ENCODE results near the gene SGCE. TPM values are rescaled to one million over a fixed set of nuclear protein-coding genes. Genes with fewer than 3 reads are reported as not detected.

Gene SGCE
- total and polyA plus RNA-seq, 2 experiments from 2014 or later: 46.1 to 54.8 TPM

GRCh38 chr7:94687810-94688209 is 31.9 kb upstream of the SGCE start (continued):
- no peak for TF ChIP-seq CTCF (conservative IDR thresholded peaks at IDR 0.05; ENCODE audit: low read depth in 2 of 2)

GRCh38 chr7:94687076-94687475 is 31.1 kb upstream of the SGCE start:
- H3K9me2 ChIP-seq (ENCODE audit: insufficient read depth): no peaks in the 10 kb centered on the region
- no peaks in the 10 kb centered on the region for H3K4me1 ChIP-seq (ENCODE audit: insufficient read depth)
- no peaks in the 10 kb centered on the region for H3K4me1 Mint-ChIP-seq
- no peaks in the 10 kb centered on the region for H3K9me3 Mint-ChIP-seq
- ATAC-seq: no peak
- no peaks in the 10 kb centered on the region for H4K20me1 ChIP-seq (replicated peaks; ENCODE audit: insufficient read depth)
- no peaks in the 10 kb centered on the region for H3K79me2 ChIP-seq (replicated peaks; ENCODE audit: insufficient read depth)
- no peaks in the 10 kb centered on the region for H3F3A ChIP-seq (replicated peaks; ENCODE audit: low read depth)
- H3K4me3 Mint-ChIP-seq: no peak overlapping the region
- no peak overlapping the region for H2AFZ ChIP-seq
- H3K27me3 ChIP-seq (ENCODE audit: insufficient read depth): no peaks in the 10 kb centered on the region
- no peaks in the 10 kb centered on the region for H3K36me3 ChIP-seq (ENCODE audit: insufficient read depth)
- H3K27ac Mint-ChIP-seq: no peak overlapping the region
- H3K27ac ChIP-seq (ENCODE audit: low read depth): no peak overlapping the region
- H3K27me3 Mint-ChIP-seq (ENCODE audit: insufficient read depth, low read depth, poor library complexity): no peaks in the 10 kb centered on the region
- H3K36me3 Mint-ChIP-seq (ENCODE audit: low read depth): no peaks in the 10 kb centered on the region
- H3K4me2 ChIP-seq: no peak overlapping the region
- no peak overlapping the region for H3K4me3 ChIP-seq
- DNase-seq (ENCODE audit: low spot score): no peak
- TF ChIP-seq ZNF114 (CRISPR knock-in tag; IDR thresholded peaks at IDR 0.05) (no peak), NANOG (IDR thresholded peaks at IDR 0.05; ENCODE audit: borderline replicate concordance) (no peak), REST (IDR thresholded peaks at IDR 0.05; ENCODE audit: unreplicated experiment) (no peak), STAT1 (IDR thresholded peaks at IDR 0.05; ENCODE audit: unreplicated experiment) (no peak), CREB1 (CRISPR knock-in tag; IDR thresholded peaks at IDR 0.05; ENCODE audit: low read depth) (no peak), EZH2phosphoT487 (IDR thresholded peaks at IDR 0.05; ENCODE audit: unreplicated experiment) (no peak), POLR2AphosphoS5 (IDR thresholded peaks at IDR 0.05; ENCODE audit: low read depth) (no peak), JUNB (IDR thresholded peaks at IDR 0.05; ENCODE audit: unreplicated experiment) (no peak), ZNF331 (CRISPR knock-in tag; IDR thresholded peaks at IDR 0.05; ENCODE audit: low read depth) (no peak), ETS1 (IDR thresholded peaks at IDR 0.05) (no peak), EZH2 (IDR thresholded peaks at IDR 0.05; ENCODE audit: low read depth, unreplicated experiment) (no peak)
- TF ChIP-seq, protein P1, sequence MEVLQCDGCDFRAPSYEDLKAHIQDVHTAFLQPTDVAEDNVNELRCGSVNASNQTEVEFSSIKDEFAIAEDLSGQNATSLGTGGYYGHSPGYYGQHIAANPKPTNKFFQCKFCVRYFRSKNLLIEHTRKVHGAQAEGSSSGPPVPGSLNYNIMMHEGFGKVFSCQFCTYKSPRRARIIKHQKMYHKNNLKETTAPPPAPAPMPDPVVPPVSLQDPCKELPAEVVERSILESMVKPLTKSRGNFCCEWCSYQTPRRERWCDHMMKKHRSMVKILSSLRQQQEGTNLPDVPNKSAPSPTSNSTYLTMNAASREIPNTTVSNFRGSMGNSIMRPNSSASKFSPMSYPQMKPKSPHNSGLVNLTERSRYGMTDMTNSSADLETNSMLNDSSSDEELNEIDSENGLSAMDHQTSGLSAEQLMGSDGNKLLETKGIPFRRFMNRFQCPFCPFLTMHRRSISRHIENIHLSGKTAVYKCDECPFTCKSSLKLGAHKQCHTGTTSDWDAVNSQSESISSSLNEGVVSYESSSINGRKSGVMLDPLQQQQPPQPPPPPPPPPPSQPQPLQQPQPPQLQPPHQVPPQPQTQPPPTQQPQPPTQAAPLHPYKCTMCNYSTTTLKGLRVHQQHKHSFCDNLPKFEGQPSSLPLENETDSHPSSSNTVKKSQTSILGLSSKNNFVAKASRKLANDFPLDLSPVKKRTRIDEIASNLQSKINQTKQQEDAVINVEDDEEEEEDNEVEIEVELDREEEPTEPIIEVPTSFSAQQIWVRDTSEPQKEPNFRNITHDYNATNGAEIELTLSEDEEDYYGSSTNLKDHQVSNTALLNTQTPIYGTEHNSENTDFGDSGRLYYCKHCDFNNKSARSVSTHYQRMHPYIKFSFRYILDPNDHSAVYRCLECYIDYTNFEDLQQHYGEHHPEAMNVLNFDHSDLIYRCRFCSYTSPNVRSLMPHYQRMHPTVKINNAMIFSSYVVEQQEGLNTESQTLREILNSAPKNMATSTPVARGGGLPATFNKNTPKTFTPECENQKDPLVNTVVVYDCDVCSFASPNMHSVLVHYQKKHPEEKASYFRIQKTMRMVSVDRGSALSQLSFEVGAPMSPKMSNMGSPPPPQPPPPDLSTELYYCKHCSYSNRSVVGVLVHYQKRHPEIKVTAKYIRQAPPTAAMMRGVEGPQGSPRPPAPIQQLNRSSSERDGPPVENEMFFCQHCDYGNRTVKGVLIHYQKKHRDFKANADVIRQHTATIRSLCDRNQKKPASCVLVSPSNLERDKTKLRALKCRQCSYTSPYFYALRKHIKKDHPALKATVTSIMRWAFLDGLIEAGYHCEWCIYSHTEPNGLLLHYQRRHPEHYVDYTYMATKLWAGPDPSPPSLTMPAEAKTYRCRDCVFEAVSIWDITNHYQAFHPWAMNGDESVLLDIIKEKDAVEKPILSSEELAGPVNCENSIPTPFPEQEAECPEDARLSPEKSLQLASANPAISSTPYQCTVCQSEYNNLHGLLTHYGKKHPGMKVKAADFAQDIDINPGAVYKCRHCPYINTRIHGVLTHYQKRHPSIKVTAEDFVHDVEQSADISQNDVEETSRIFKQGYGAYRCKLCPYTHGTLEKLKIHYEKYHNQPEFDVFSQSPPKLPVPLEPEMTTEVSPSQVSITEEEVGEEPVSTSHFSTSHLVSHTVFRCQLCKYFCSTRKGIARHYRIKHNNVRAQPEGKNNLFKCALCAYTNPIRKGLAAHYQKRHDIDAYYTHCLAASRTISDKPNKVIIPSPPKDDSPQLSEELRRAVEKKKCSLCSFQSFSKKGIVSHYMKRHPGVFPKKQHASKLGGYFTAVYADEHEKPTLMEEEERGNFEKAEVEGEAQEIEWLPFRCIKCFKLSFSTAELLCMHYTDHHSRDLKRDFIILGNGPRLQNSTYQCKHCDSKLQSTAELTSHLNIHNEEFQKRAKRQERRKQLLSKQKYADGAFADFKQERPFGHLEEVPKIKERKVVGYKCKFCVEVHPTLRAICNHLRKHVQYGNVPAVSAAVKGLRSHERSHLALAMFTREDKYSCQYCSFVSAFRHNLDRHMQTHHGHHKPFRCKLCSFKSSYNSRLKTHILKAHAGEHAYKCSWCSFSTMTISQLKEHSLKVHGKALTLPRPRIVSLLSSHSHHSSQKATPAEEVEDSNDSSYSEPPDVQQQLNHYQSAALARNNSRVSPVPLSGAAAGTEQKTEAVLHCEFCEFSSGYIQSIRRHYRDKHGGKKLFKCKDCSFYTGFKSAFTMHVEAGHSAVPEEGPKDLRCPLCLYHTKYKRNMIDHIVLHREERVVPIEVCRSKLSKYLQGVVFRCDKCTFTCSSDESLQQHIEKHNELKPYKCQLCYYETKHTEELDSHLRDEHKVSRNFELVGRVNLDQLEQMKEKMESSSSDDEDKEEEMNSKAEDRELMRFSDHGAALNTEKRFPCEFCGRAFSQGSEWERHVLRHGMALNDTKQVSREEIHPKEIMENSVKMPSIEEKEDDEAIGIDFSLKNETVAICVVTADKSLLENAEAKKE (CRISPR knock-in tag; IDR thresholded peaks at IDR 0.05): no peak

Data from GM23338 (cell line).